H9 (cell line): ENCODE data around the gene TANGO6. TPM values are rescaled to one million over a fixed set of nuclear protein-coding genes. Genes with fewer than 3 reads are reported as not detected.
A peak's percentile ranks its signal among the peaks of the same experiment; 100 is the strongest.

Source experiments
- DNase-seq: peaks from one replicate; pipeline ENCODE4 v3.0.0-alpha.2; 2017
- H2AFZ ChIP-seq: one replicate; pipeline ENCODE4 v1.6.1; 2013; ENCODE audit warnings: mild to moderate bottlenecking, low read length, control low read depth, moderate library complexity
- H2AK5ac ChIP-seq: 2 replicates; pipeline ENCODE4 v1.6.1; 2013; ENCODE audit warnings: low read length, control low read depth, mixed read lengths; ENCODE audit not compliant: insufficient read length
- H2BK120ac ChIP-seq: one replicate; pipeline ENCODE4 v1.6.1; 2013; ENCODE audit warnings: low read depth, mild to moderate bottlenecking, low read length, control low read depth, inconsistent platforms; ENCODE audit not compliant: poor library complexity, severe bottlenecking
- H2BK12ac ChIP-seq: 2 replicates; pipeline ENCODE4 v1.6.1; 2013; ENCODE audit warnings: low read length, control low read depth, mixed read lengths, low read depth; ENCODE audit not compliant: insufficient read length
- H2BK15ac ChIP-seq: 2 replicates; pipeline ENCODE4 v1.6.1; 2013; ENCODE audit warnings: low read depth, low read length, control low read depth
- H2BK20ac ChIP-seq: one replicate; pipeline ENCODE4 v1.6.1; 2013; ENCODE audit warnings: low read depth, mild to moderate bottlenecking, low read length, control low read depth, inconsistent platforms; ENCODE audit not compliant: poor library complexity, severe bottlenecking
- H2BK5ac ChIP-seq: 2 replicates; pipeline ENCODE4 v1.6.1; 2013; ENCODE audit warnings: low read length, control low read depth, mixed read lengths; ENCODE audit not compliant: insufficient read length
- H3K14ac ChIP-seq: 2 replicates; pipeline ENCODE4 v1.6.1; 2013; ENCODE audit warnings: low read length, control low read depth; ENCODE audit not compliant: insufficient read depth
- H3K18ac ChIP-seq: 2 replicates; pipeline ENCODE4 v1.6.1; 2013; ENCODE audit warnings: low read depth, mild to moderate bottlenecking, mixed read lengths, low read length, control low read depth; ENCODE audit not compliant: insufficient read length
- H3K23ac ChIP-seq: 2 replicates; pipeline ENCODE4 v1.6.1; 2013; ENCODE audit warnings: low read length, control low read depth, mixed read lengths, low read depth; ENCODE audit not compliant: insufficient read length
- H3K23me2 ChIP-seq: 2 replicates; pipeline ENCODE4 v1.6.1; 2013; ENCODE audit warnings: low read depth, mild to moderate bottlenecking, mixed read lengths, low read length, control low read depth; ENCODE audit not compliant: insufficient read length, poor library complexity, severe bottlenecking
- H3K27ac ChIP-seq: 2 replicates; pipeline ENCODE4 v1.5.1; 2013; ENCODE audit warnings: low read length, control low read depth, mixed read lengths, low read depth; ENCODE audit not compliant: insufficient read length
- H3K27me3 ChIP-seq: 2 replicates; pipeline ENCODE4 v1.6.1; 2013; ENCODE audit warnings: low read length, control low read depth, inconsistent platforms; ENCODE audit not compliant: insufficient read depth
- H3K4ac ChIP-seq: 2 replicates; pipeline ENCODE4 v1.6.1; 2013; ENCODE audit warnings: low read depth, mild to moderate bottlenecking, control low read depth, inconsistent platforms, low read length, moderate library complexity
- H3K4me1 ChIP-seq: 2 replicates; pipeline ENCODE4 v1.6.1; 2013; ENCODE audit warnings: low read length, control low read depth, inconsistent platforms; ENCODE audit not compliant: insufficient read depth
- H3K4me2 ChIP-seq: 2 replicates; pipeline ENCODE4 v1.6.1; 2013; ENCODE audit warnings: low read length, control low read depth, mixed read lengths; ENCODE audit not compliant: insufficient read length, insufficient read depth
- H3K56ac ChIP-seq: 2 replicates; pipeline ENCODE4 v1.6.1; 2013; ENCODE audit warnings: low read depth, mild to moderate bottlenecking, mixed read lengths, low read length, control low read depth; ENCODE audit not compliant: insufficient read length
- H3K79me1 ChIP-seq: 2 replicates; pipeline ENCODE4 v1.6.1; 2013; ENCODE audit warnings: low read depth, mild to moderate bottlenecking, moderate library complexity, low read length, control low read depth, inconsistent platforms; ENCODE audit not compliant: insufficient read depth, poor library complexity, severe bottlenecking
- H3K79me2 ChIP-seq: 2 replicates; pipeline ENCODE4 v1.6.1; 2013; ENCODE audit warnings: low read length, control low read depth, inconsistent platforms; ENCODE audit not compliant: insufficient read depth
- H3K9ac ChIP-seq: 2 replicates; pipeline ENCODE4 v1.6.1; 2013; ENCODE audit warnings: low read length, control low read depth, mixed read lengths; ENCODE audit not compliant: insufficient read length; ENCODE audit errors: extremely low read depth
- H3K9me3 ChIP-seq: one replicate; pipeline ENCODE4 v1.6.1; 2013; ENCODE audit warnings: low read depth, low read length, inconsistent platforms; ENCODE audit not compliant: control insufficient read depth
- H3T11ph ChIP-seq: one replicate; pipeline ENCODE4 v1.6.1; 2013; ENCODE audit warnings: mild to moderate bottlenecking, low read length, control low read depth, inconsistent platforms
- H4K20me1 ChIP-seq: one replicate; pipeline ENCODE4 v1.6.1; 2013; ENCODE audit not compliant: control insufficient read depth, insufficient read length, insufficient read depth
- H4K5ac ChIP-seq: 2 replicates; pipeline ENCODE4 v1.6.1; 2013; ENCODE audit warnings: low read depth, mild to moderate bottlenecking, mixed read lengths, low read length, control low read depth; ENCODE audit not compliant: insufficient read length
- H4K8ac ChIP-seq: replicated peaks from 2 replicates; pipeline ENCODE4 v1.6.1; 2013; ENCODE audit warnings: low read length, control low read depth, mixed read lengths, low read depth; ENCODE audit not compliant: insufficient read length
- H4K91ac ChIP-seq: 2 replicates; pipeline ENCODE4 v1.6.1; 2013; ENCODE audit warnings: low read depth, mild to moderate bottlenecking, moderate library complexity, mixed read lengths, low read length, control low read depth; ENCODE audit not compliant: insufficient read length
- H3K27ac Mint-ChIP-seq, 3 experiments: 2 replicates in 2 of 3; 3 replicates in 1 of 3; pipeline ENCODE4 v1.8.0; 2020 to 2021; ENCODE audit warnings: mixed read lengths in 3 of 3, mild to moderate bottlenecking in 1 of 3, moderate library complexity in 1 of 3
- H3K27me3 Mint-ChIP-seq: 2 replicates; pipeline ENCODE4 v1.8.0; 2021; ENCODE audit warnings: low read depth, mild to moderate bottlenecking, moderate library complexity, mixed read lengths
- H3K36me3 Mint-ChIP-seq, 3 experiments: 2 replicates in 2 of 3; 3 replicates in 1 of 3; pipeline ENCODE4 v1.8.0; 2020 to 2021; ENCODE audit warnings: low read depth in 3 of 3, mixed read lengths in 3 of 3; ENCODE audit not compliant: insufficient read depth in 1 of 3
- H3K4me1 Mint-ChIP-seq, 2 experiments: 2 replicates each; pipeline ENCODE4 v1.8.0; 2020; ENCODE audit warnings: mixed read lengths in 2 of 2
- H3K4me3 Mint-ChIP-seq, 2 experiments: 2 replicates in 1 of 2; 3 replicates in 1 of 2; pipeline ENCODE4 v1.8.0; 2020 to 2021; ENCODE audit warnings: mild to moderate bottlenecking in 2 of 2, mixed read lengths in 2 of 2, moderate library complexity in 1 of 2
- H3K9me3 Mint-ChIP-seq, 2 experiments: 2 replicates in 1 of 2; 3 replicates in 1 of 2; pipeline ENCODE4 v1.8.0; 2020; ENCODE audit warnings: mild to moderate bottlenecking in 2 of 2, mixed read lengths in 2 of 2, moderate library complexity in 1 of 2
- WGBS: extraction: QIAGEN DNeasy Blood & Tissue Kit; methylation state at CpG from one replicate; pipeline ENCODE4 v1.1.7; 2013; ENCODE audit warnings: missing lambda C conversion rate, low lambda C conversion rate, mixed read lengths; ENCODE audit not compliant: insufficient read length; ENCODE audit errors: extremely low coverage; 5-methylcytosine and 5-hydroxymethylcytosine counted together
- total RNA-seq: library from RNA; stranded (reverse); gene quantifications from 2 replicates; pipeline ENCODE4 v1.2.1, GENCODE V29; 2021
- TF ChIP-seq, protein P1 (sequence below): fragments of 200-600 bp; sonication (generic); conservative IDR thresholded peaks from 3 replicates; pipeline ENCODE4 v1.8.0; 2021; ENCODE audit warnings: antibody characterized with exemption, mild to moderate bottlenecking

The TANGO6 gene
- total RNA-seq, 1 experiment from 2014 or later, result 12.0 TPM

GRCh38 chr16:68844211-68844564 lies 857 bp downstream of the TANGO6 start:
- H2BK20ac ChIP-seq, result no peak overlapping the region
- peak overlapping the region; percentile 35 for H2AFZ ChIP-seq
- TF ChIP-seq, protein P1, sequence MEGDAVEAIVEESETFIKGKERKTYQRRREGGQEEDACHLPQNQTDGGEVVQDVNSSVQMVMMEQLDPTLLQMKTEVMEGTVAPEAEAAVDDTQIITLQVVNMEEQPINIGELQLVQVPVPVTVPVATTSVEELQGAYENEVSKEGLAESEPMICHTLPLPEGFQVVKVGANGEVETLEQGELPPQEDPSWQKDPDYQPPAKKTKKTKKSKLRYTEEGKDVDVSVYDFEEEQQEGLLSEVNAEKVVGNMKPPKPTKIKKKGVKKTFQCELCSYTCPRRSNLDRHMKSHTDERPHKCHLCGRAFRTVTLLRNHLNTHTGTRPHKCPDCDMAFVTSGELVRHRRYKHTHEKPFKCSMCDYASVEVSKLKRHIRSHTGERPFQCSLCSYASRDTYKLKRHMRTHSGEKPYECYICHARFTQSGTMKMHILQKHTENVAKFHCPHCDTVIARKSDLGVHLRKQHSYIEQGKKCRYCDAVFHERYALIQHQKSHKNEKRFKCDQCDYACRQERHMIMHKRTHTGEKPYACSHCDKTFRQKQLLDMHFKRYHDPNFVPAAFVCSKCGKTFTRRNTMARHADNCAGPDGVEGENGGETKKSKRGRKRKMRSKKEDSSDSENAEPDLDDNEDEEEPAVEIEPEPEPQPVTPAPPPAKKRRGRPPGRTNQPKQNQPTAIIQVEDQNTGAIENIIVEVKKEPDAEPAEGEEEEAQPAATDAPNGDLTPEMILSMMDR, result no peak; the same call in 2 of the 3 replicates
- H2BK12ac ChIP-seq, result no peak overlapping the region
- H3K14ac ChIP-seq, result no peak overlapping the region
- H2BK15ac ChIP-seq, result no peak overlapping the region
- peaks cover 8 to 13% of the 10 kb centered on the region in 2 experiments for H3K4me1 Mint-ChIP-seq
- H2AK5ac ChIP-seq, result no peak overlapping the region
- H3K9ac ChIP-seq, result no peak overlapping the region
- H4K5ac ChIP-seq, result no peak overlapping the region
- no peak overlapping the region for H2BK5ac ChIP-seq
- no peak overlapping the region for H4K8ac ChIP-seq
- WGBS, result no CpG with 5 or more reads among the region's 6 CpGs
- H3K79me2 ChIP-seq, result no peaks in the 10 kb centered on the region
- no peak for DNase-seq
- H3K36me3 Mint-ChIP-seq, result no peaks in the 10 kb centered on the region; a peak in 1 of 7 replicates
- no peak overlapping the region for H4K91ac ChIP-seq
- H3K27ac Mint-ChIP-seq, result peak overlapping the region in 2 of 3 experiments; percentile 6 to 74; a peak in 3 of 7 replicates
- H3K23ac ChIP-seq, result no peak overlapping the region
- H3K27me3 ChIP-seq, result no peaks in the 10 kb centered on the region
- no peaks in the 10 kb centered on the region for H3K79me1 ChIP-seq
- H2BK120ac ChIP-seq, result no peak overlapping the region
- peaks cover 4% of the 10 kb centered on the region for H3K23me2 ChIP-seq
- H3K27me3 Mint-ChIP-seq, result no peaks in the 10 kb centered on the region
- no peak overlapping the region for H3K4ac ChIP-seq
- H3K9me3 ChIP-seq, result no peaks in the 10 kb centered on the region
- no peak overlapping the region for H3K18ac ChIP-seq
- H4K20me1 ChIP-seq, result no peaks in the 10 kb centered on the region
- H3T11ph ChIP-seq, result no peak overlapping the region
- H3K9me3 Mint-ChIP-seq, result no peaks in the 10 kb centered on the region
- H3K27ac ChIP-seq, result no peak overlapping the region
- H3K4me2 ChIP-seq, result peak overlapping the region; percentile 61
- no peaks in the 10 kb centered on the region for H3K4me1 ChIP-seq
- H3K56ac ChIP-seq, result no peak overlapping the region
- H3K4me3 Mint-ChIP-seq, result peak overlapping the region; percentile 85 to 90
